GM18868 (cell line): ENCODE results near the gene CRK.
"Not testable (repeated sequence)": the region's sequence is repeated elsewhere in the genome, so short reads cannot be mapped to it uniquely, and the experiment has no call there.

Experiments used
- ATAC-seq: cut with Tn5 transposase; IDR thresholded peaks from one replicate; pipeline ENCODE4 v1.9.1; 2021; ENCODE audit warnings: mild to moderate bottlenecking, moderate library complexity; ENCODE audit not compliant: unreplicated experiment

Gene CRK

DNA sequence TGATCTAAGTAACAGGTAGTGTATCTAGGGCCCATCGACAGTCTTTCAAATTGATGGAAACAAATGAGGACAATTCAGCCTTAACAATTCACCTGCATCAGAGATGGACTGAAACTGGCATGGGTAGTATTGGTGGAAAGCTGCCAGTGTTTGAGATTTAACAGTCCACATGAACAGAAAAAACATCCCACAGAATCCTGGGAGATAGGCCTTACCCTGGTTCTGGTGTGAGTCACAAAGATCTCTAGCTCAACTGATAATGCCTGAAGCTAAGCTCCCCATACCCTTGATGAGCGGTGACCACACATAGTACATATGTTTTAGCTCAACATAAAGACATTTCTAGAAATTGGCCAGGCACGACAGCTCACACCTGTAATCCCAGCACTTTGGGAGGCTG is 21.9 kb downstream of the CRK start:
- ATAC-seq = no peak

DNA sequence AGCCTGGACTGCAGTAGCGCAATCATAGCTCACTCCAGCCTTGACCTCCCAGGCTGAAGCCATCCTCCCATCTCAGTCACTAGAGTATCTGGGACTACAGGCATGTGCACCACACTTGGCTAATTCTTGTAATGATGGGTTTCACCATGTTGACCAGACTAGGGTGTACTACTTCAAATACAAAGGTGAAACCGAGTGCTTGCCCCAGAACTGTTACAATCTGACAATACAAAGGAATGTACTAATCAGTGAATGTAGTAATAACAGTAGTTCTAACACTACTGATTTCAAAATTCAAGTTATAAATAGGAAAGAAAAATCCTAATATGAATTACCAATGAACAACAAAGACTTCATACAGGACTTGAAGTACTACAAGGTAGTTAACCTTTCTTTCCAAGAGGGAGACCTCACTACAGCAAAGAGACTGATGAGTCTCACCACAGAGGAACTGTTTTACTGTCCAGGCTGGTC is 24.4 kb downstream of the CRK start:
- peak; percentile 46 for ATAC-seq

DNA sequence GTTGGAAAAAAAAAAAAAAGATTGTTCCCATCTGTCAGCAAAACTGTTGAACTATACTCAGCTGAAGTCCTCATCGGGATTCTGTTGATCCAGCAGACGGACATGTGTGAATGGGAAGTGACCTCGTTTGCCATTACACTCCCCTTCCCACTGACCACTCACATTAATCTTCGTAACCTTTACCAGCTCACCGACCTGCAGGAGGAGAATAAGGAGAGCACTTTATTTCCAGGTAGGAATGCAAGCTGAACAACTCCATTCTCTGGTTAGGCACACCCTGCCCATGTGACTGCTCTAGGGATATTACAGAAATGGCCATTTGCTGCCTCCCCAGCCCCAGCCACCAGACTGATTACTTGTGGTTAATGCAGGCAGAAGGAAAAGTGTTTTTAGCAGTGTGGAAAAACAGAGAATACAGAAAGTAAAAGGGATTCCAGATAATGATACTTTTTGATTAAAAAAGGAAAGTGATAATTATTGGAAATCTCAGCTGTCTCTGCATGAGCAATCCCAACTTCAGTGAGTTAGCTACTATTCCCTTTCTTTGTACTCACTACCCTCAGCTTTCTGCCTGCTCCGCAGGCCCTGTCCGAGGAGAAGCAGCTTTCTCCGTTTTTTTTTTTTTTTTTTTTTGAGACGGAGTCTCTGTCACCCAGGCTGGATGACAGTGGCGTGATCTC is 32.4 kb downstream of the CRK start:
- ATAC-seq = no peak

DNA sequence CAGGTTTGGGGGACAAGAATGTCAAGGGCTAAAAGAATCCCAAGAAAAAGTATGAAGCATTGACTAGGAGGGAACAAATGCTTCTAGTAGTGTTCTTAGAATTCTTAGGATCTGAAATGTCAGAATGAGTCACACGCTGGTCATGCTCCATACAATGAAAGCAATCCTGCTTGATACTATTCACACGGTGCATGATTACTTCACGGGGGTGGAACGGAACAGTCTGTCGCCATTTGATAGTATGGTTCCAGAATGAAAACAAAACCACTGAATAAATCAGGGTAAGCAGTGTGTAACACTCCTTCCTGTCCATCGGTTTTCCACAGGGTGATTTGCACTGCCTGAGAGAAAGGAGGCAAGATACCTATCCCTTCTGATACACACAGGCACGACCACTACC is 33.1 kb downstream of the CRK start:
- no peak for ATAC-seq

DNA sequence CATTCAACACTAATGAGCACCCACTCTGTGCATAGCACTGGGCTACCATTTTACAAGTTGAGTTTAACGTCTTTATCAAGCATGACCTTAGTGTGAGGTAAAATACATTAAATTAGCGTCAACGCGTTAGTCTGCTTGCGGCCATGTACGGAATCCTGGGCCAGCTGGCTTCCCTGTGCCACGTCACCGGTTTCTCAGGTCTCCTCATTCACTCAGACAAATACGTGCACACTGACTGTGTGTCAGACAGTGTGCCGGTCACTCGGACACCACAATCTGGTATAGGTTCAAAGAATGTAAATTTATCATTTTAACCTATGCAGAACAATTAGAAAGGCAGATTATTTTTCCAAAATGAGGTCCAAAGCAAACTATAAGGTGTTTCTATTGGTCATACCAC is 34.6 kb downstream of the CRK start:
- ATAC-seq = no peak

DNA sequence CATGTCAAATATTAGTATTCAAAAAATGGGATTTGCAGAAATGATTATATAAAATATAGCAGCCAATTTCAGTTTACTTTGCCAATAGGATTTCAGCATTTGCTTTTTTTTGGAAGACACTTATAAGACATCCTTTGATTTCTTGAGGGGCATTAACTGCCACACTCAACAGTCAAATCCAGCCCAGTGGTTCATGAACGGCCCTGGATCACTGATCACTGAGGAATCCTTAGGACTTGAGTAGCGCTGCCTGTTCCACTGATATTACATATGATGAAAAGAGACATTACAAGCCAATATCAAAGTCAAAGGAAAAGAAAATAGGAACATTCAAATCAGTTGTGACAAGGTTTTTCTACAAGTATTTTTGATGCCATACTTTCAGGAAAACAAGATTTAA is 35.1 kb downstream of the CRK start:
- ATAC-seq = no peak

DNA sequence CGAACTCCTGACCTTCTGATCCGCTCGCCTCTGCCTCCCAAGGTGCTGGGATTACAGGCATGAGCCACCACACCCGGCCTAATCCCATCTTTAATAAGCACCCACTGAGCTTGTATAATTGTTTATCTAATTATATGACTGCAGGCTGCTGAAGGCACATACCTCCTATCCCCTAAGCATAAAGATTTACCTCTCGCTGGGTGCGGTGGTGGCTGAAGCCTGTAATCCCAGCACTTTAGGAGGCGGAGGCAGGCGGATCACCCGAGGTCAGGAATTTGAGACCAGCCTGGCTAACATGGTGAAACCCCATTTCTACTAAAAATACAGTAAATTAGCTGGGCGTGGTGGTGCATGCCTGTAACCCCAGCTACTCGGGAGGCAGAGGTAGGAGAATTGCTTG is 35.9 kb downstream of the CRK start:
- ATAC-seq = no peak

DNA sequence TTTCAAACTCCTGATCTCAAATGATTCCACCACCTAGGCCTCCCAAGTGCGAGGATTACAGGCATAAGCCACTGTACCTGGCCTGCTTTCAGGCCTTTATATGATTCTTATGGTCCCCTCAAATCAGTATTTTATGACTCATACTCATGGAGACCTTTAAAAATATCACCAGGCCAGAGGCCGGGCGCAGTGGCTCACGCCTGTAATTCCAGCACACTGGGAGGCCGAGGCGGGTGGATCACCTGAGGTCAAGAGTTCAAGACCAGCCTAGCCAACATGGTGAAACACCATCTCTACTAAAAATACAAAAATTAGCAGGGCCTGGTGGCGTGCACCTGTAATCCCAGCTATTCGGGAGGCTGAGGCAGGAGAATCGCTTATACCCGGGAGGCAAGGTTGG is 37.6 kb downstream of the CRK start:
- not testable (repeated sequence) for ATAC-seq

DNA sequence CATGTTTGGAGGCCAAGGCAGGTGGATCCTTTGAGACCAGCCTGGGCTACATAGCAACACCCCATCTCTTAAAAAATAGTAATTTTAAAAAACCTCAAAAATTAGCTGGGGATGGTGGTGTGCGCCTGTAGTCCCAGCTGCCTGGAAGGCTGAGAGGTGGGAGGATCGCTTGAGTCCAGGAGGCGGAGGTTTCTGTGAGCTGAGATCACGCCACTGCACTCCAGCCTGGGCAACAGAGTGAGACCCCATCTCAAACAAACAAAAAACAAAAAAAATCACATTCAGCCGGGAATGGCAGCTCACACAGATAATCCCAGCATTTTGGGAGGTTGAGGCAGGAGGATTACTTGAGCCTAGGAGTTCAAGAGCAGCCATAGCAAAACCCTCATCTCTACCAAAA is 39.6 kb downstream of the CRK start:
- no peak for ATAC-seq

DNA sequence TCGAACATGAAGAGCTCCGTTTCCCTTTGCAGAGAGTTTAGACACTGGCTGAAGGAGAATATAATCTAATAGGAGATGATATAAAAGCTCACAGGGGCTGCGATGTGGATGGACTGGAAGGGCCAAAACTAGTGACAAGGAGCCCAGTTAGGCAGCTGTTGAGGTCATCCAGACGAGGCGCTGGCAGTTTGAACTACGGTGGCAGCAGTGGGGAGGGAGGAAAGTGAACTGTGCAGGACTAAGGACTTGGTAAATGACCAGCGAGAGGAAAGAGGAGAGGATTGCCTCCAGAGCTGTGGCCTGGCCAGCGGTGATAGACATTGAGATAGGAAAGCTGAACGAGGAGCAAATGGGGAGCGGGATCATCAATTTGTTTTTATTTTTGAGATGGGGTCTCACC is 41.4 kb downstream of the CRK start:
- no peak for ATAC-seq

DNA sequence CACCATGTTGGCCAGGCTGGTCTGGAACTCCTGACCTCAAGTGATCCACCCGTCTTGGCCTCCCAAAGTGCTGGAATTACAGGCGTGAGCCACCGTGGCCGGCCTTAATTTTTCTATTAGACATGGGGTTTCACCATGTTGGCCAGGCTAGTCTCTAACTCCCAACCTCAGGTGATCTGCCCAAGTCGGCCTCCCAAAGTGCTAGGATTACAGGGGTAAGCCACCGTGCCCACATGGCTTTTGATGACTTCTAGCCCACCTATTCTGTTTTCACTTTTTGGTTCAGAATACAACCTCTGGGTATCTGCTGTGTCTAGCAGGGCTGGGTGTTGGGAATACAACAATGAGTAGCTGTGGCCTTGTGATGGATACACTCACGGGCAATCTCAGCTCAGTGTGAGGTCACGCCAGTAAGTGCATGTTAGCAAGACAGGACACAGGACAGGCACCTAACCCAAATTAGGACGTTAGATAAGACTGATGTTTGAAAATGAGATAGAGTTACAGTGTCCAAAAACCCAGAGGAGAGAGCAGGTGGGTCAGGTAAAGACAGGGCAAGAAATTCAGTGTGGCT is 41.9 kb downstream of the CRK start:
- ATAC-seq = no peak

DNA sequence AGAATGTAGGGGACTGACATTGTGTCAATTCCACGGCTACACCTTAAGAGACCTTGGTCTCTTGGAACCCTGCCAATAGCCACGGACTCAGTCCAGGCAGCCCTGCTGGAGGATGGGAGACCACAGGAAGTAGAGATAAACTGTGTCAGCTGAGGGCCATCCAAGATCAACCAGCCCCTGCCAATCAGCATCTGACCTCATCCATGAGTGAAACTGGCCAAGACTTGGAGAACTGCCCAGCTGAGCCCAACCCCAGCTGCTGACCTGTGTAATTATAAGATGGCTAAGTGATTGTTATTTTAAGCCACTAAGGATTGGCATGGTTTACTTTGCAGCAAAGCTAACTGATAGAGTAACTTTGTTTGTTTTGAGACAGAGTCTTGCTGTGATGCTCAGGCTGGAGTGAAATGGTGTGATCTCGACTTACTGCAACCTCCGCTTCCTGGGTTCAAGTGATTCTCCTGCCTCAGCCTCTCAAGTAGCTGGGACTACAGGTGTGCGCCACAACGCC is 42.7 kb downstream of the CRK start:
- no peak for ATAC-seq

DNA sequence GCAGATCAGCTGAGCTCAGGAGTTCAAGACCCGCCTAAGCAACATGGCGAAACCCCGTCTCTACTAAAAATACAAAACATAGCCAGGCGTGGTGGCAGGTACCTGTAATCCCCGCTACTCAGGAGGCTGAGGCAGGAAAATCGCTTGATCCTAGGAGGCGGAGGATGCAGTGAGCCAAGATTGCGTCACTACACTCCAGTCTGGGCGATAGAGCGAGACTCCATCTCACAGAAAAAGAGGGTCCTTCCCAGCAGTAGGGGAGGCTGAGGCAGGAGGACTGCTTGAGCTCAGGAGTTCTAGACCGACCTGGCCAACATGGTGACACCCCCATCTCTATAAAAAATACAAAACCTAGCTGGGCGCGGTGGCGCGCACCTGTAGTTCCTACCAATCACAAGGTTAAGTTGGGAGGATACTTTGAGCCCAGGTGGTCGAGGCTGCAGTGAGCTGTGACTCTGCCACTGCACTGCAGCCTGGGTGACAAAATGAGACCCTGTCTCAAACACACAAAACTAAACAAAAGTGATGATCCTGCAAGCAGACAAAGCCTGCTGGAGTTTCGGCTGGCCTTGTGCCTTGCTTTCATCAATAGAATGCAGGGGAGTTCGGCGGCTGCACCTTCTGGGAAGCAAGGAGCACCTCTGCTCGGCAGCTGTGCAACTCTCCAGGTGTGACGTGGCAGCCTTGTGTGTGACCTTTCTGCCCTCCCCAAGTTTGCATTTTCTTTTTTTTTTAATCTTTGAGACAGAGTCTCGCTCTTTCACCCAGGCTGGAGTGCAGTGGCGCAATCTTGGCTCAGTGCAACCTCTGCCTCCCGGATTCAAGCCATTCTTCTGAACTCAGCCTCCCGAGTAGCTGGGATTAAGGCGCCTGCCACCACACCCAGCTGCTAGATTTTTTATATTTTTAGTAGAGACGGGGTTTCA is 43.6 kb downstream of the CRK start:
- ATAC-seq = no peak

DNA sequence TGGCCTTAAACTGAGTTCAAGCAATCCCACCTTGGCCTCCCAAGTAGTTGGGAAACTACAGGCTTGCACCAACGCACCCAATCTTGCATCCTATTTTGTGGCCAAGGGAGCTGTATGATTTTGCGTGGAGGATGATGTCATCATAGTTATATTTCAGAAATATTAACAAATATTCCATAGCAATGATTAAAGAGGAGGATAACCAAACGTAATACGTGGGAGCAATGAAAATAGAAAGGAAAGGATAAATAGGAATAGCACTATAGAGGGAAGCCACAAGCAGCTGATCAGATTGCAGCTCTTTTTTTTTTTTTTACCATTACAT is 53.8 kb downstream of the CRK start:
- no peak for ATAC-seq

DNA sequence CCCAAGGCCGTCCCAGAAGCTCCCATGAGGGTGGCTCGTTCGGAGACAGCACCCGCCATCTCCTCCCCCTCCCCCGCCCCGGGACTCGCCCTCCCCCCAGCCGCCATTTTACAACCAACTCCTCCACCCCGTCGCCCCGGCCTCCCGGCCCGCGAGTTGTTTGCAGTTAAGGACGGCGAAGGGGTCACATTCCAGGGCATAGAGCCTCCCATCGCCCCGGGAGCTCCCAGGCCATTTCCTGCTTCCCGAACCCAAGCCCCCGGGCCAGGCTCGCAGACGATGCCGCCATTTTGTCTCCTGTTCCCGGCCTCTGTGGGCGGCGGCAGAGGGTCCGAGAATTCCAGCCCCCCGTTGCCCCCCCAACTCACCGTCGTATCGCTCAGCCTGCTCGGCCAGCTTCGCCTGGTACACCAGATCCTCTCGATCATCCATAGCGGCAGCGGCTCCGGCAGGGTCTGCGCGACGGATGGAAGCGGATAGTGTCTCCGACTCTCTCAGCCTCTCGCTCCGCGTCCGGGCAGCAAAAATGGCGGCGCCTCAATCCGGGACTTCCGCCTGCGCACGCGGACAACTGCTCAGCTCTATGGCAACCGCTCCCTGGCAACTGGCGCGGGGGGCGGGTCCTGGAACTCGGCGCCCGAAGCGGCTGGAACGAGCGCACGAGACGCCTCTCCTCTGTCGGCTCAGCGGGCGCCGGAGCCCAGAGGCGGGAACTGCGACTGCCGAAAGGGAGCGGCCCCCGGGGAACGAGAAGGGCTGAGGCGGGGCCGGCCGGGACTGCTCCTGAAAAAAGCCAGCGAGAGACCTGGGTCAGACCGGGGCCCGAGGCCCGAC is 56.1 kb downstream of the CRK start, which contains the start of gene YWHAE:
Gene YWHAE (minus strand): TSS at position 544 of the 834 bp plus-strand sequence. CDS start 112 bp downstream, at position 432.
- ATAC-seq = peak; percentile 93

DNA sequence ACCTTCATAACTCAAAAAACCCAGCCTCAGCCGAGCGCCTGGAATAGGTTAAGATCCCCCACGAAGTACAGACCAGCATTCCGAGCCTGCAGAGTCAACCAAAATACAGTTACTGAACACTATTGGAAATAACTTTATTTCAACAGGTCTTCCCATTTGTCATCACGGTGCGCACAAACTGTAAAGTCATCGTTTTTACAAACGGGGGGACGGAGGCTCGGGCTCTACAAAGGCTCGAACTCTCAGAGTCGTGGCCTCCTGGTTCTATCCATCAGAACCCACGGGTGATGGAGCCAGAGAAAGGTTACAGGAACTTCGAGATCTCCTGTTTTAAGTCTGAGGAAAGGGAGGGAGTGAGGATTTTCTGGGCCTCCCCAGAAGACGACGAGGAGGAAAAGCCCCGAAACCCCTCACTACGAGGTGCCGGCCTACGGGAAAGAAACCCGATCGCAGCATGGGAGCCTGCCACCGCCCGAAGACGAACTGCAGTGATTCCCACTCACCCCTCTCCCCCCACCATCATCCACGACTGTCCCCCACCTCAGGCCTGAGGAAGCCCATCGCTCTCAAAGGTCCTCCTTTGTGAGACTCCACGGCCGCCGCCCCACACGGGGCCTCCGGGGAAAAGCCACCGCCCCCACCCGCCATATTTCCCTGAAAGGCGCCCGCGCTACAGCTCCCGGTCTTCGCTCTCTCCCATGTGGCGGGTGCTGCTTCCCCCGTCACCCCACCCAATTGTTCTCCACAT is 56.9 kb downstream of the CRK start:
- ATAC-seq = no peak

DNA sequence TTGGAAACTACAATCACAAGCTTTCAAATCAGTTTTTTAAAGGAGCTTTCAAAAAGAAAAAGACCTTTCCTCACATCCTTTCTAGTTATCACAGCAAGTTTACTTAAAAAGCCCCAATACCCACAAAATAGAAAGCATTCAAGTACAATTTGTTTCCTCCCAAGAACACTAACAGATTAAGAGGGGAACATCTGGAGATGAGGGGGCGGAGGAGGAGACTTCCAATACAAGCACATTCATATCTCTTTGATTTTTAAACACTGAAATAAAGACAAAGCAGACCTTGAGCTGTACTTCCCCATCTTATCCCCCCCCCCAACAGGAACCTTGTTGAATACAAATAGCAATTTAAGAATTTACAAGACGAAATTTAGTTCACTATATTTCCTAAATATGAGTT is 58.0 kb downstream of the CRK start:
- no peak for ATAC-seq

DNA sequence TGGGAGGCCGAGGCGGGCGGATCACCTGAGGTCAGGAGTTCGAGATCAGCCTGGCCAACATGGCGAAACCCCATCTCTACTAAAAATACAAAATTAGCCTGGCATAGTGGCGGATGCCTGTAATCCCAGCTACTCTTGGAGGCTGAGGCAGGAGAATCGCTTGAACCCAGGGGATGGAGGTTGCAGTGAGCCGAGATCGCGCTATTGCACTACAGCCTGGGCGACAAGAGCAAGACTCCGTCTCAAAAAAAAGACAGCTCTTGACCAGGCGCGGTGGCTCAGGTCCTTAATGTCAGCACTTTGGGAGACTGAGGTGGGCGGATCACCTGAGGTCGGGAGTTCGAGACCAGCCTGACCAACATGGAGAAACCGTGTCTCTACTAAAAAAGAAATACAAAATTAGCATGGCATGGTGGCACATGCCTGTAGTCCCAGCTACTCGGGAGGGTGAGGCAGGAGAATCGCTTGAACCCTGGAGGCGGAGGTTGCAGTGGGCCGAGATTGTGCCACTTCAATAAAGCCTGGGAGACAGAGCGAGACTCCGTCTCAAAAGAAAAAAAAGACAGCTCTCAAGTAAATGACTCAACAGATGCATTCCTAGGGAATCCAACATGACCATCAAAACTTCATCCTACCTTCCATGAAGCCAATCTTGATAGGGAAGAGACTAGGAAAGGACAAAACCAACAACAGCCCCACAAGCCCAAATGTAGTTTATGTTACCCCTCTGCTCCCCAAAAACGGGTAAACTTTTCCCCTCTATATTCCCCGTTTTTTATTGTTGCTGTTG is 60.0 kb downstream of the CRK start:
- ATAC-seq = not testable (repeated sequence)

DNA sequence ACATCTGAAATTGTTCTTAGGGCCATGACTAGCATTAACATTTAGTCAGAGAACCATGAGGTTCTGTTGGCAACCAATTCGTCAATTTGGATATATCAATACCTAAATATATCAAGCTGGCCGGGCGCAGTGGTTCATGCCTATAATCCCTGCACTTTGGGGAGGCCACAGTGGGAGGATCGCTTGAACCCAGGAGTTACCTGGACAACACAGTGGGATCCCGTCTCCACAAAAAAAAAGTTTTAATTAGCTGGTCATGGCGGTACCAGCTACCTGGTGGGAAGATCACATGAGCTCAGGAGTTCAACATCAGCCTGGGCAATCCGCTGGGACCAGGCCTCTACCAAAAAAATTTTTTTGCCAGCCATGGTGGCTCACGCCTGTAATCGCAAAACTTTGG is 64.5 kb downstream of the CRK start:
- ATAC-seq = no peak
